Measurements from ENCODE around the gene CHRNA9. TPM values are rescaled to one million over a fixed set of nuclear protein-coding genes. Genes with fewer than 3 reads are reported as not detected.
"Not testable (repeated sequence)": the region's sequence is repeated elsewhere in the genome, so short reads cannot be mapped to it uniquely, and the experiment has no call there.

Gene CHRNA9
- total RNA-seq = 0.27 TPM

DNA sequence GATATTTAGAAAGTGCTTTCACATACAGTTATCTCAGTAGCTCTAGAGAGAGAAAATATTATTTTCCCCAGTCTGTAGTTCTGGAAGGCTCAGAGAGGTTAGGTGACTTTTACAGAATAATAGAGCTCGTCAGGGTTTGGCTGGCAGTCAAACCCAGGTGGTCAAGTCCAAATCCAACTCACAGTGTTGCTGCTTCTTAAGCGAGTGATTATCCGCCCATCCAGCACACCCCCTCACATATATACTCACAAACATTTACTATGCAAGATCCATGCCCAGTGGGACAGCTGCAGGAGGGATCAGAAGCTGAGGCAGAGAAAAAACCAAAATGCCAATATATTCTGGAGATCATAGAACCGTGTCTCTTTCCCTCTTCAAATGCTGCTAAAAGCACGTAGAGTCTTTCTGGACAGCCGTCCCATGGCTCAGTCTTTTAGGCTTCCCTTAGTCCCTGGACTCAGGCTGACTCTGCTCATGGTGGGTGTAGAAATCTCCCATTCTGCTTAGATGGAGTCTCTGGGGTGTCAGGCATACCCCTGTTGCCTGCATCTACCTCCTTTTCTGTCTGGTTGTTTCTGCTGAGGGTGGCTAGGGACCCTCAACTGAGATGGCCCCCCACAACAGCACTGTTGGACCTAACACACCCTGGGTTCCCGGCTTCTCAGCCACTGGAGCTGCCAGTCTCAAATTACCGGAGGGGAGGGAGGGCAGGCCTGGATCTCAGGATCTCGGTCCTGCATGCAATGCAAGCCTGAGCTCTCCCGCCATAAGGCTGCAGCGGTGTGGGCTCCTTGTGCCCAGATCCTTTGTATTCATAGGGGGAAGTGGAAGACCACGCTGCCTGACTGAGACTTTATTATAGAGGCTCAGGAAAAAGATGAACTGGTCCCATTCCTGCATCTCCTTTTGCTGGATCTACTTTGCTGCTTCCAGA, at the start of gene CHRNA9:
Gene CHRNA9 (plus strand): TSS at position 743 of the 934 bp plus-strand sequence. CDS start 135 bp downstream, at position 878.
- DNase-seq (ENCODE audit: low read depth in 2 of 3, low spot score in 2 of 3) = no peak

GRCh38 chr4:40285692-40286091, 49.4 kb upstream of the CHRNA9 start:
- no peak for DNase-seq (ENCODE audit: low read depth in 2 of 3, low spot score in 2 of 3)

DNA sequence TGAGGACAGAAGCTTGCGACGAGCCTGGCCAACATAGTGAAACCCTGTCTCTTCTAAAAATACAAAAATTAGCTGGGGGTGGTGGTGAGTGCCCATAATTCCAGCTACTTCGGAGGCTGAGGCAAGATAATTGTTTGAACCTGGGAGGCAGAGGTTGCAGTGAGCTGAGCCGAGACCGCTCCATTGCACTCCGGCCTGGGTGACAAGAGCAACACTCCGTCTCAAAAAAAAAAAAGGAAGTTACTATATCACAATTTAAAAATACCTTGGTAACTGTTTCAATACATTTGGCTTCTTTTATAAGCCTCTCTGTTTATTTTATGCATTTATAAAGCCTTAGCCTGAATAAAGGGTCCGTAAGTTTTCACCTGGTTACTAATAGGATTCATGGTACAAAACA, 46.6 kb upstream of the CHRNA9 start:
- no peak for DNase-seq (ENCODE audit: low read depth in 2 of 3, low spot score in 2 of 3)

- DNase-seq (ENCODE audit: low read depth in 2 of 3, low spot score in 2 of 3) = no peak
Observed at GRCh38 chr4:40289366-40290188, 45.6 kb upstream of the CHRNA9 start.

DNA sequence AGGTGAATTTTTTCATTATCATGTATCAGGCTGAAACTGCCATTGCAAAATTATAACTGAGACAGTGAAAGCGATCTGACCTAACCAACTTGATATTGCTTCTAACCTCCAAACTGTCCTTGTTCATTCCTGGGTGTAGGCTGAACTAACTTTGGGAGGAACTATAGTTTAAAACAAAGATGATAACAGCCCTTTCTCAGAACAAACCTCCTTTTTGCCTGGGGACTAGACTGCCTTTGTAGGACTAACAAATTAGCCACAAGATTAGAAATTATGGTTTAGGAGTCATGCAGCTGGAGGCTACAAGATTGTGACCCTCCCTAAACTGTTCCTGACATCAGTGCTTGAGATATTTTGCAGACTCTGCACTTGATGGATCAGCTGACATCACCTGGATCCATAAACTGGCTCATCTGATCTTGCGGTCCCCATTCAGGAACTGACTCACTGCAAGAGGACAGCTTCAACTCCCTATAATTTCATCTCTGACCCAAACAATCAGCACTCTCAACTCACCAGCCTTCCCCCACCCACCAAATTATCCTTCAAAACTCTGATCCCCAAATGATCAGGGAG, 44.4 kb upstream of the CHRNA9 start:
- not testable (repeated sequence) for DNase-seq (ENCODE audit: low read depth in 2 of 3, low spot score in 2 of 3)

DNA sequence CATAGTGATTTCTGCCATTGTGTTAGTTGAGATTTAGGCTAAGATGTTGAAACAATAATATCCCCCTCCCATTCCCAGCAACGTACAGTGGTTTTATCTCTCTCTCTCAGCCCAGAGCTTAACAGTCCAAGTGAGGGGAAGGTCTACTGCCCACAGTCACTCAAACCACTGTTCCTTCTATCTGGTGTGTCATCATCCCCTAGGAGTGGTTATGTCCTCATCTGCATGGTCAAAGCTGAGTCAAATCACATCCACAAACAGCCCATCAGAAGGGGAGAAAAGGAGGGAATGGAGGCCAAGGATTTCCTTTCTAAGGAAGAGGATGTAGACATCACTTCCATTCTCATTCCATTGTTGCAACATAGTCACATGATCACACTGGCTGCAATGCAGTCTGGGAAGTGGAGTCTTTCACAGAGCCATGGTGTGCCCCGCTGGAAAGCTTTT, 42.8 kb upstream of the CHRNA9 start:
- DNase-seq (ENCODE audit: low read depth in 2 of 3, low spot score in 2 of 3) = no peak

DNA sequence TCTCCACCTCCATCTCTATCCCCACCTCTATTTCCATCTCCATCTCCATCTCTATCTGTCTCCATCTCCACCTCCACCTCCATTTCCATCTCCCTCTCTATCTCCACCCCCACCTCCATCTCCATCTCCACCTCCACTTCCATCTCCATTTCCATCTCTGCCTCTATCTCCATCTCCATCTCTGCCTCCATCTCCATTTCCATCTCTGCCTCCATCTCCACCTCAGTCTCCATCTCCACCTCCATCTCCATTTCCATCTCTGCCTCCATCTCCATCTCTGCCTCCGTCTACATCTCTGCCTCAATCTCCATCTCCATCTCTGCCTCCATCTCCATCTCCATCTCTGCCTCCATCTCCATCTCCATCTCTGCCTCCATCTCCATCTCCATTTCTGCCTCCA, 40.8 kb upstream of the CHRNA9 start:
- no peak for DNase-seq (ENCODE audit: low read depth in 2 of 3, low spot score in 2 of 3)

GRCh38 chr4:40295030-40295429, 40.1 kb upstream of the CHRNA9 start:
- DNase-seq (ENCODE audit: low read depth in 2 of 3, low spot score in 2 of 3) = not testable (repeated sequence)

DNA sequence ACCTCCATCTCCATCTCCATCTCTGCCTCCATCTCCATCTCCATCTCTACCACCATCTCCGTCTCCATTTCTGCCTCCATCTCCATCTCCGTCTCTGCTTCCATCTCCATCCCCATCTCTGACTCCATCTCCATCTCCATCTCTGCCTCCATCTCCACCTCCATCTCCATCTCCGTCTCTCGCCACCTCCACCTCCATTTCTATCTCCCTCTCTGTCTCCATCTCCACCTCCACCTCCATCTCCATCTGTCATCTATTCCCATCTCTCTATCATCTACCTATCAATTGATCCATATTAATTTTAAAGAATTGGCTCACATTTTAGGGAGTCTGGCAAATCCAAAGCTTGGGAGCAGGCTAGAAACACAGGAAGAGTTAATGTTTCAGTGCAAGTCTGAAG, 39.6 kb upstream of the CHRNA9 start:
- no peak for DNase-seq (ENCODE audit: low read depth in 2 of 3, low spot score in 2 of 3)

DNA sequence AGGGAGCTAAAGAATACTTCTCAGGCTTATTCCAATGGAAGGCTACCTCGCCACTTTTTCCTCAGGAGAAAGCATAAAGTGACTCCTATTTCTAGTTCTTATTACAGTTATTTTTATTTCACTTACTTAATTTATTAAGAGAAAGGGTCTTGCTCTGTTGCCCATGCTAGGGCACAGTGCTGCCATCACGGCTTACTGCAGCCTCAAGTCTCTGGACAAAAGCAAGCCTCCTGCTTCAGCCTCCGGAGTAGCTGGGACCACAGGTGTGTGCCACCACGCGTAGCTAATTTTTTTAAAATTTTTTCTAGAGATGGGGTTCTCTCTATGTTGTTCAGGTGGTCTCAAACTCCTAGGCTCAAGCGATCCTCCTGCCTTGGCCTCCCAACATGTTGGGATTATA, 36.0 kb upstream of the CHRNA9 start:
- no peak for DNase-seq (ENCODE audit: low read depth in 2 of 3, low spot score in 2 of 3)

GRCh38 chr4:40299811-40300292, 35.3 kb upstream of the CHRNA9 start:
- DNase-seq (ENCODE audit: low read depth in 2 of 3, low spot score in 2 of 3) = no peak

DNA sequence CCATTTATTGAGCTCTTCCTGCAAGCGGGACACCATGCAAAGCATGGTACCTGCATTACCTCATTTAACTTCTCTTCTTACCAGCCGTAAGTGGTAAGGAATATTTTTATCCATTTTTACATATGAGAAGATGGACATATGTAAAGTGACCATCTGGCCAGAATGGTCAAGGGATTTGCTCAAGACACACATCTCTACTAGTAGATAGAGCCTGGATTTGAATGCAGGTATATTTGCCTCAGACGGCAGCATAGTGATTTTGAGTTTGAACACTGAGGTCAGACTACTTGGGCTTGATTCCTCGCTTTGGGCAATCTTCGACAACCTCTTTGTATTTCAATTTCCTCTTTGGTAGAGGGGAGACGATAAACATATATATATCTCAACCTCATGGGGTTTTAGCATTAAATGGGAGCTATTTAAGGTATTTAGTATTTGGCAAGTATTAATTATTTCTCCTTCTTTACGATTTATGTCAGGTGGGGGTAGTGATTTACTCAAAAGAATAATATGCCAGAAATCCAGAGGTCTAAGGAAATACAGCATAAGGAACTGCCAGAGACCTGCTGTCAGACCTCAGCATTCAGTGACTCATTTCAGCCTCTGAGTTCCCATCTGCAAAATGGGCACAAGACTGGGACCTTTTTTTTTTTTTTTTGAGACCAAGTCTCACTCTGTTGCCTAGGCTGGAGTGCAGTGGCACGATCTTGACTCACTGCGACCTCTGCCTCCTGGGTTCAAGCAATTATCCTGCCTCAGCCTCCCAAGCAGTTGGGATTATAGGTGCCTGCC, 34.6 kb upstream of the CHRNA9 start:
- DNase-seq (ENCODE audit: low read depth in 2 of 3, low spot score in 2 of 3) = no peak

GRCh38 chr4:40301603-40302002, 33.5 kb upstream of the CHRNA9 start:
- DNase-seq (ENCODE audit: low read depth in 2 of 3, low spot score in 2 of 3) = peak; percentile 58 to 96 (median 92)

DNA sequence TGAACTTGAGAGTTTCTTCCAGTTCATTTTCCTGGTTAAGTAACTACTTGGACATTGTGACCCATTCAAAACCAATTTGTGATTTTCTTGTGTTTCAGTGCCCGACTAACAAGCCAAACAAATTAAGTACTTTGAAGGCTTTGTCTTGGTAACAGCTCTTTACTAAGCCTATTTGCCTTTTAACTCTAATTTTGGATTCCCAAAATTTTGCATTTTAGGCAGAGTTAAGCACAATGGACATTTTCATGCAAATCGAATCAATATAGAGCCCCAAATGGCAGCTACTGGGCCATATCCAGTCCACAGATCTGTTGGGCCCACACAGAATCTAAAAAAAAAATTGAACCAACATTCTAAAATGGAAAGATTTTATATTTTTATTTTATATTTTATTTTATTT, 31.4 kb upstream of the CHRNA9 start:
- DNase-seq (ENCODE audit: low read depth in 2 of 3, low spot score in 2 of 3) = no peak

DNA sequence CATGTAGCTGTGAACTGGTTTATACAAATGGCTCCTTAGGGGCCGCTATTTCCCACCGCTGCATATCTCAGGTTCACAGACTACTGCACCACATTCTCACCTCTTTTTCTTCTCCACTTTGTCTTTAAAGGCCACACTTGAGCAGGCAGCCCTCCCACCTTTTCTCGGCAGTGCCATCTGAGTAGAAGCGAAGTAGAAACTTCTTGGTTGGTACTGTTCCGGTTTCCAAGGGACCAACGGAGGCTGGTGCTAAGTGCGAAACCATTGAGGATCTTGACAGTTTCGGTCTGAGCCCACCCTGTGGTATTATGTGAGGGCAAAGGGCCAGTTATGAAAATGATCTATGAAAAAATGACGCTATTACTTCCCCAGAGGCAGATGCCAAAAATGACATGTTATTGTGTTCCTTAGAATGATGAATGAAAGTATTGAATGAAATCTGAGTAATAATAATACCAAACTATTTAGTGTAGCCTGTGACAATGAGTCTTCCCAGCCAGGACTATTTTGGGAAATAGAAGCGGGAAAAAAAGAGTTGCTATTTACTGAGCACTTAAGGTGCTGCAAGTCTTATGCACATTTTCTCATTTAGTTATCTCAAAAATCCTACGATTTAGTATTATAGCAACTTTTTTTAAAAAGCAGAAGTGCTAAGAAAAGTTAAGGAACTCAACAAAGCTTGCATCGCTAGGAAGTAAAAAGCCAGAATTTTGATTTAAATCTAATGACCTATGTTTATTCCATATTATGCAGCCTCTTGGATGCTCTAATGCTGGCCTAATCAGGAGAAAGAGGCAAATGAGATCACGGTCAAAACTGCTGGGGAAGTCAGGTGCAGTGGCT, 29.6 kb upstream of the CHRNA9 start:
- DNase-seq (ENCODE audit: low read depth in 2 of 3, low spot score in 2 of 3) = no peak

GRCh38 chr4:40306226-40306625, 28.9 kb upstream of the CHRNA9 start:
- no peak for DNase-seq (ENCODE audit: low read depth in 2 of 3, low spot score in 2 of 3)

- no peak for DNase-seq (ENCODE audit: low read depth in 2 of 3, low spot score in 2 of 3)
Observed at GRCh38 chr4:40306976-40307375, 28.2 kb upstream of the CHRNA9 start.

- DNase-seq (ENCODE audit: low read depth in 2 of 3, low spot score in 2 of 3) = peak in 2 of 3 donors; percentile 80 to 89
Observed at GRCh38 chr4:40307627-40308497, 27.3 kb upstream of the CHRNA9 start.
